ENCODE measurements around the gene DAZL. TPM values are rescaled to one million over a fixed set of nuclear protein-coding genes. Genes with fewer than 3 reads are reported as not detected.

Gene DAZL
- total RNA-seq, 1 donor from 2014 or later = not detected

DNA sequence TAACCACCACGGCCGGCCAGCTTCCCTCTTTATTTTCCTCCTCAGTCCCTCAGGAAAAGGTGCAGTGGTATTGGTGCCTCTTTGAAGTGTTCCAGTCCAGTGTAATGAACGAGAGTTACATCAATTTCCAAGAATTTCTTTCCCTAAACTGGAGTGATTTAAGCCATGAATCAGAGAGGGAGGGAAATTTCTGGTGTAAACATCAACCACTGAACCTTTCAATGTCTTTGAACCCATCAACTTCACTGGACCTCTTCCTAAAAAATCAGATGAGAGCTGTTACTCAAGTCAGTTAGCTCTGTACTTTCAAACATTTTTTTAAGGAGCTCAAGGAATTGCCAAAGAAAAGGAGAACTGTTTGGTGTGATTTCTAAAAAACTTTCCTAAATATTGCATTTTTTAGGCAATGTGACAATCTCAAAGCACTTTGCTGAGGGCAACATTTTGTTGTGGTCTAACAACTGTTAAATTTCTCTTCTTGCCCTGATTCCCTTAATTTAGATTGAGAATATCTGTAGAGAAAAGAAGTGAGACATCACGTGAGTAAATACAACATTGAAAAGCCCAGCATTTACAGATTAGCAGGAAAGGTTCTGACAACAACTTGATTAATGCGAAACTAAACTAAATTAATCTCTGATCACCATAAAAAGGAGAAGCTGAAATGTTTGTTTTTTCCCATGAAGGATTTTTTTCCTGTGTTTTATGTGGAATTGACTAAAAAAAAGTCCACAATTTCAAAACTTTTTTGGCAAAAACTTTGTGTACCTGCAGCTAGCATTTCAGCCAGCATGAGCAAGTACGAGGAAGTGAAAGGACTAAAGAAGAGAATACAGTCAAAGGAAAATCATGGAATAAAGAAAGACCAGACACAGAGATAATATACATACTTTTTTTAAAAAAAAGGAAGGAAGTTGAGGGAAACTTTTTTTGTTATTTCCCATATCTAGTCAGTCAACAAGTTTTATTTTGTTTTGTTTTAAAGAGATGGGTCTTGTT lies 9.1 kb upstream of the DAZL start:
- Histone ChIP-seq H3K4me3 (ENCODE audit: low read length in 3 of 3) (no peak overlapping the region), H3K27me3 (ENCODE audit: control insufficient read depth in 3 of 3, insufficient read depth in 3 of 3, low read length in 3 of 3) (no peaks in the 10 kb centered on the region), H3K4me1 (ENCODE audit: control insufficient read depth in 3 of 3, insufficient read depth in 3 of 3, low read length in 3 of 3) (peaks cover 0 to 5% (median 0%) of the 10 kb centered on the region in 3 donors), H3K9me3 (ENCODE audit: control insufficient read depth in 3 of 3, low read length in 3 of 3) (no peaks in the 10 kb centered on the region), H3K27ac (ENCODE audit: low read depth, low read length) (no peak overlapping the region), H3K9ac (ENCODE audit: low read depth in 1 of 3, low read length in 3 of 3) (no peak overlapping the region), H3K36me3 (ENCODE audit: control insufficient read depth in 3 of 3, insufficient read depth in 3 of 3, low read length in 3 of 3) (no peaks in the 10 kb centered on the region)

DNA sequence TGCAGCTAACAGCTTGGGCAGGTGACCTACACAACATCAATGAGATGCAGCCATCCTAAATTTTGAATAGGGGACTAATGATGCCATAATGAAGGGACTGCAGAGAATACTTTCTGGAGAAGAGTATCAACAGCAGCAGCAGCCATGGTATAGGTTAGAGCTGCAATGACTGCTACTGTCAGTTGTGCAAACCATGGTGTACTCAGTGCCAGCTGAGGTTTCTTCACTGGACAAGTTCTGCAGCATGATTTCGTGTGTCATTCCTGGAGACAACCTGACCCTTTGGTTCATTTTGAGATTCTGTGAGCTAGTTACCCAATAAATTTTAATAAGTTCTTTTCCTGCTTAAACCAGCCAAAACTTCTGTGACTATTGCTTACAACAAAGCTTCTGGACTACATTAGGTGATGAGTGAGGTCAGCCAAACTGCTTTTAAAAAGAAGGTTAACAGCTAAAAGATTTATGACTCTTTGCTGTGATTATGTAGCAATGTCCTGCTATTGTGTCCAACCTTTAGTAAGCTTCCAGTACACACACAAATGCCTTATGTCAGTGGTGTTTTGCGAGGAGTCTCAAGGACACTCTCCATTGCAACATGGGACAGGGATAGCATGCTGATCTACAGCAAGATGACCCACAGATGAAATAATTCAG lies 4.8 kb upstream of the DAZL start:
- no peaks in the 10 kb centered on the region for H3K9me3 ChIP-seq (ENCODE audit: control insufficient read depth in 3 of 3, low read length in 3 of 3)
- no peak overlapping the region for H3K27ac ChIP-seq (ENCODE audit: low read depth, low read length)
- no peak overlapping the region for H3K9ac ChIP-seq (ENCODE audit: low read depth in 1 of 3, low read length in 3 of 3)
- H3K27me3 ChIP-seq (ENCODE audit: control insufficient read depth in 3 of 3, insufficient read depth in 3 of 3, low read length in 3 of 3) = no peaks in the 10 kb centered on the region
- H3K4me1 ChIP-seq (ENCODE audit: control insufficient read depth in 3 of 3, insufficient read depth in 3 of 3, low read length in 3 of 3) = peaks cover 0 to 5% (median 0%) of the 10 kb centered on the region in 3 donors
- no peaks in the 10 kb centered on the region for H3K36me3 ChIP-seq (ENCODE audit: control insufficient read depth in 3 of 3, insufficient read depth in 3 of 3, low read length in 3 of 3)
- no peak overlapping the region for H3K4me3 ChIP-seq (ENCODE audit: low read length in 3 of 3)

DNA sequence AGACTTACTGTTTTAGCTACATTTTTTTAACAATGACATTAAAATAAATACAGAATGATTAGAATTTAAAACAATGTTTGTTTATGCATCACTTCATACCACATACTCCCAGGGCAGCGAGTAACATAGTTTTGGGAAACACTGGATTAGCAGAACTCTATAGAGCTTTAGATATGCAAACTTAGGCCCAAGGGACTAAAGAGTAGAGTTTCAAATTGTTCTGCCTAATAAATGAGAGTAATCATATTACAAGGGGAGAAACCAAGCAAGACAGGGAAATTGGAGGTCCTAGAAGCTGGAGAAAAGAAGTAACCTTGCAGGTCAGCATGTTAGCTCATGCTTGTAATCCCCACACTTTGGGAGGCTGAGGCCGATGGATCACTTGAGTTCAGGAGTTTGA lies 3.6 kb upstream of the DAZL start:
- Histone ChIP-seq H3K4me3 (ENCODE audit: low read length in 3 of 3) (no peak overlapping the region), H3K36me3 (ENCODE audit: control insufficient read depth in 3 of 3, insufficient read depth in 3 of 3, low read length in 3 of 3) (no peaks in the 10 kb centered on the region), H3K27ac (ENCODE audit: low read depth, low read length) (no peak overlapping the region), H3K9ac (ENCODE audit: low read depth in 1 of 3, low read length in 3 of 3) (no peak overlapping the region), H3K4me1 (ENCODE audit: control insufficient read depth in 3 of 3, insufficient read depth in 3 of 3, low read length in 3 of 3) (peaks cover 0 to 5% (median 0%) of the 10 kb centered on the region in 3 donors), H3K27me3 (ENCODE audit: control insufficient read depth in 3 of 3, insufficient read depth in 3 of 3, low read length in 3 of 3) (no peaks in the 10 kb centered on the region), H3K9me3 (ENCODE audit: control insufficient read depth in 3 of 3, low read length in 3 of 3) (no peaks in the 10 kb centered on the region)

DNA sequence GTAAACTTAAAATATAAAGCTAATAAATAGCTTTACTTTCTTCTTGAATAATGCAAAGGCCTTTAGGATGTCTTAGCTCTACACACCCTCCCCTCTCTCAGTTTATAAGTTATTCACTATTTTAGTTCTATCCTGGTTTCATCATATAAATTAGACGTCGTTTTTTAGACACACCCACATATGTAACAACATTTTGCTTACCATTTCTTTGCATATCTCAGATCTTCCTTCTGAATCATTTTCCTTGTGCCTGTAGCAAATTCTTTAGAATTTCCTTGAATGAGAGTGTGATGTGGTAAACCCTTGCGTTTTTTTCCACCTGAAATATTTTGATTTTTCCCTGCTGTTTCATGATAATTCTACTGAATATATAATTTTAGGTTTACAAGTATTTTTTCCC lies 2.5 kb upstream of the DAZL start:
- H3K4me3 ChIP-seq (ENCODE audit: low read length in 3 of 3) = no peak overlapping the region
- H3K27ac ChIP-seq (ENCODE audit: low read depth, low read length) = no peak overlapping the region
- no peaks in the 10 kb centered on the region for H3K9me3 ChIP-seq (ENCODE audit: control insufficient read depth in 3 of 3, low read length in 3 of 3)
- no peak overlapping the region for H3K9ac ChIP-seq (ENCODE audit: low read depth in 1 of 3, low read length in 3 of 3)
- peaks cover 0 to 5% (median 0%) of the 10 kb centered on the region in 3 donors for H3K4me1 ChIP-seq (ENCODE audit: control insufficient read depth in 3 of 3, insufficient read depth in 3 of 3, low read length in 3 of 3)
- H3K36me3 ChIP-seq (ENCODE audit: control insufficient read depth in 3 of 3, insufficient read depth in 3 of 3, low read length in 3 of 3) = no peaks in the 10 kb centered on the region
- H3K27me3 ChIP-seq (ENCODE audit: control insufficient read depth in 3 of 3, insufficient read depth in 3 of 3, low read length in 3 of 3) = no peaks in the 10 kb centered on the region

DNA sequence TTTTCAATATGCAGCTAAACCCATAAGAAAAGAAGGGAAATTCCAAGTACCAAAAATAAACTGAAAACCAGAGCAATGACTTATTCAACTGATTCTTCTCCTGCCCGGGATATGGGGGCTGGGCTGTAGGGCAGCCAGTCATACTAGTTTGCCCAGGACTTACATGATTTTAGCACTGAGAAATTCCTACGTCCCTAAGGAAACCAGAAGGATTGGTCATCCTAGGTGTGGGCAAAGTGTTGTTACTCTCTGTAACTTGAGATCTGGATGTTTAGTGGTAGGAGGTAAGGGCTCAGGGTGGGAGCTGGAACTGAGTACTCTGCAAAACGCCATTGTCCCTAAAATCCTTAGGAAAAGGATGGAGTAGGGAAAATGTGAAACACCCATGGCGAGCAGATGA lies 1.2 kb upstream of the DAZL start:
- Histone ChIP-seq H3K27me3 (ENCODE audit: control insufficient read depth in 3 of 3, insufficient read depth in 3 of 3, low read length in 3 of 3) (no peaks in the 10 kb centered on the region), H3K27ac (ENCODE audit: low read depth, low read length) (no peak overlapping the region), H3K4me3 (ENCODE audit: low read length in 3 of 3) (no peak overlapping the region), H3K36me3 (ENCODE audit: control insufficient read depth in 3 of 3, insufficient read depth in 3 of 3, low read length in 3 of 3) (no peaks in the 10 kb centered on the region), H3K9ac (ENCODE audit: low read depth in 1 of 3, low read length in 3 of 3) (no peak overlapping the region), H3K9me3 (ENCODE audit: control insufficient read depth in 3 of 3, low read length in 3 of 3) (no peaks in the 10 kb centered on the region), H3K4me1 (ENCODE audit: control insufficient read depth in 3 of 3, insufficient read depth in 3 of 3, low read length in 3 of 3) (peaks cover 0 to 5% (median 0%) of the 10 kb centered on the region in 3 donors)

DNA sequence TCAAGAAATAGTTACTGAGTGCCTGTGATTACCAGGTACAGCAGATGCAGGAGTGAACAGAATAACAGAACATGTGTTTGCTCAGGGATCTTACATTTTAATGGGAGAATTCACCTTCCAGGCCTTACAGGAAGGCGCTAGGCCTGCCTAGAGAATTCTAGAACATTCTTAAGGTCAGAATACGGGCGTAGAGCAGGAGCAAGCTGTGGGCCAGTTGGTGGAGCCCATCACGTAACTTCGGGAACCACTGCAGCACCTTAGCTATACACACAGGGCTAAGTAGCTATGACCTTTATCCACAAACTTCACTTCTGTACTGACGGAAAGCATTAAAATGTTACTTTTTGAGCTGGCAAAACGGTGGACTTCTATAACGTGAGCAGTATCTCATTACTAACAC lies 743 bp upstream of the DAZL start:
- no peaks in the 10 kb centered on the region for H3K9me3 ChIP-seq (ENCODE audit: control insufficient read depth in 3 of 3, low read length in 3 of 3)
- H3K4me3 ChIP-seq (ENCODE audit: low read length in 3 of 3) = no peak overlapping the region
- H3K27ac ChIP-seq (ENCODE audit: low read depth, low read length) = no peak overlapping the region
- no peak overlapping the region for H3K9ac ChIP-seq (ENCODE audit: low read depth in 1 of 3, low read length in 3 of 3)
- peaks cover 0 to 5% (median 0%) of the 10 kb centered on the region in 3 donors for H3K4me1 ChIP-seq (ENCODE audit: control insufficient read depth in 3 of 3, insufficient read depth in 3 of 3, low read length in 3 of 3)
- no peaks in the 10 kb centered on the region for H3K36me3 ChIP-seq (ENCODE audit: control insufficient read depth in 3 of 3, insufficient read depth in 3 of 3, low read length in 3 of 3)
- no peaks in the 10 kb centered on the region for H3K27me3 ChIP-seq (ENCODE audit: control insufficient read depth in 3 of 3, insufficient read depth in 3 of 3, low read length in 3 of 3)

DNA sequence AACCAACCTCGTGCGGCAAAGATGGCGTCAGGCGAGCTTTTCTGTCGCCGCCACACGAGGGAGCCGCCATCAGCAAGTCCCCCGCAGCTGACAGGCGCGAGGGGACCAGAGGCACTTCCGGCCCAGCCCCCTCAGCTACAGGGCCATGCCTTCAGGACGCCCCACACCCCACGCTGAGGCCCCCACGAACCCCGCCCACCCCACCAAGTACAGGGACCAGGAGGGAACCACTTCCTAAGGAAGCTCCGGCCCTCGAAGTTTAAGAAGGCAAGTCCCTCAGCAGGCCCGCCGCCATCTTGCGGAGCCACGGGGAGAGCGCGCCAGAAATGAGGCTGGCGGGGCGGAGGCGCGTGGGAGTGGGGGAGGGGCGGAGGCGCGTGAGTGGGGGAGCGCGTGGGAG lies 790 bp downstream of the DAZL start:
- Histone ChIP-seq H3K9me3 (ENCODE audit: control insufficient read depth in 3 of 3, low read length in 3 of 3) (no peaks in the 10 kb centered on the region), H3K27ac (ENCODE audit: low read depth, low read length) (no peak overlapping the region), H3K4me3 (ENCODE audit: low read length in 3 of 3) (no peak overlapping the region), H3K27me3 (ENCODE audit: control insufficient read depth in 3 of 3, insufficient read depth in 3 of 3, low read length in 3 of 3) (no peaks in the 10 kb centered on the region), H3K9ac (ENCODE audit: low read depth in 1 of 3, low read length in 3 of 3) (no peak overlapping the region), H3K4me1 (ENCODE audit: control insufficient read depth in 3 of 3, insufficient read depth in 3 of 3, low read length in 3 of 3) (no peaks in the 10 kb centered on the region), H3K36me3 (ENCODE audit: control insufficient read depth in 3 of 3, insufficient read depth in 3 of 3, low read length in 3 of 3) (no peaks in the 10 kb centered on the region)

DNA sequence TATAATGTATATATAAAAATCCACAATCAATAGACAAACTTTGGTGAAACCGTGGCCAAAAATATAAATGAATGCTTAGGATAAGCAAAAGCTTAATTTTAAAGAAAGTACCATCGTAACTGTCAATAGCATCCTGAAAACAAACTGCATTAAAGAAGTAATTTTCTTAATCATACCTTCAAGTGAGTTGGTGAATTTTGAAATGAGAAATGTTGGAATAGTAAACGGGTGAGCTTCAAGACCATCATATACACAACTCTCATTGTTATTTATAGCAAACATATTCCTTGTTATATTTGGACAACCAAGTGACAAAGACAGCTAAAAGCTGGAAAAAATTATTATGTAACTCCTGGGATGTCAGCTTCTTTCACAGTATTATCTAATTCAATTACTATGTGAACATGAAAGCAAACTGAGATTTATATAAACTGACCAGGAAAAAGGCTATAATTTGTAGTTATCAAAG lies 3.7 kb downstream of the DAZL start:
- Histone ChIP-seq H3K4me1 (ENCODE audit: control insufficient read depth in 3 of 3, insufficient read depth in 3 of 3, low read length in 3 of 3) (no peaks in the 10 kb centered on the region), H3K27me3 (ENCODE audit: control insufficient read depth in 3 of 3, insufficient read depth in 3 of 3, low read length in 3 of 3) (no peaks in the 10 kb centered on the region), H3K27ac (ENCODE audit: low read depth, low read length) (no peak overlapping the region), H3K4me3 (ENCODE audit: low read length in 3 of 3) (no peak overlapping the region), H3K9ac (ENCODE audit: low read depth in 1 of 3, low read length in 3 of 3) (no peak overlapping the region), H3K36me3 (ENCODE audit: control insufficient read depth in 3 of 3, insufficient read depth in 3 of 3, low read length in 3 of 3) (no peaks in the 10 kb centered on the region), H3K9me3 (ENCODE audit: control insufficient read depth in 3 of 3, low read length in 3 of 3) (no peaks in the 10 kb centered on the region)

DNA sequence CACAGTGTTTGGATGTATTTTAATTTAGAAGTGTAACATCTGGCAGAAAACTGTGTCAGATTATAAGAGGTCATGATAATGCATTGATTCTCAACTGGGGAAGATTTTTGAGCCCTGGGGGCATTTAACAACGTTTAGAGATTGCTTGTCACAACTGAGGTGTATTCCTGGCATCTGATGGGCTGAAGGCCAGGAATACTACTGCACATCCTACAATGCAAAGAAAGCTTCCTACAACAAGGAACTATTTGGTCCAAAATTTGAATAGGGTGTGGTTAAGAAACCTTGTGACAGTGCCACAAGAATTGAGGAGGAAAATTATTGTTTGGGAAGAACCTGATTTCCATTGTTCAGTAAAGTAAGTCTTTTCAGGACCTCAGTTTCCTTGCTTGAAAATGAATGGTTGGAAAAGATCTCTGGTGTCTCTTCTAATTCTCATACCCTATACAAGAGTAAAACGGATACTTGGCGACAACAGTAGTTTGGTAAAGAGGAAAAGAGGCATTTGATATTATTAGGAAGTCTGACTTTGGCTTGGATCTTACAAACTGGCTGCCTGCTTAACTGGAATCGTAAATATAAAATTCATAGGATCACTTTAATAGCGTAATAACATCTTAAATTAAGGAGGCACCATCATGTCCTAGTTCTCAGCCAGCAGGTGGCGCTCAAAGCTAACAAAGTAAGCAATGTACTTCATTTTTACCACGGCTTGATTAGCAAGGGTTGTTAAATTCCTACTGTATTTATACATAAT lies 4.3 kb downstream of the DAZL start:
- H3K36me3 ChIP-seq (ENCODE audit: control insufficient read depth in 3 of 3, insufficient read depth in 3 of 3, low read length in 3 of 3) = no peaks in the 10 kb centered on the region
- no peaks in the 10 kb centered on the region for H3K27me3 ChIP-seq (ENCODE audit: control insufficient read depth in 3 of 3, insufficient read depth in 3 of 3, low read length in 3 of 3)
- H3K4me3 ChIP-seq (ENCODE audit: low read length in 3 of 3) = no peak overlapping the region
- H3K9me3 ChIP-seq (ENCODE audit: control insufficient read depth in 3 of 3, low read length in 3 of 3) = no peaks in the 10 kb centered on the region
- no peaks in the 10 kb centered on the region for H3K4me1 ChIP-seq (ENCODE audit: control insufficient read depth in 3 of 3, insufficient read depth in 3 of 3, low read length in 3 of 3)
- H3K9ac ChIP-seq (ENCODE audit: low read depth in 1 of 3, low read length in 3 of 3) = no peak overlapping the region
- H3K27ac ChIP-seq (ENCODE audit: low read depth, low read length) = no peak overlapping the region
